ENCODE measurements around the gene IFT25. TPM values are rescaled to one million over a fixed set of nuclear protein-coding genes. Genes with fewer than 3 reads are reported as not detected.

The IFT25 gene
- total and polyA plus RNA-seq, 2 experiments from 2014 or later, result 27.4 to 69.0 TPM

- TF ChIP-seq EZH2phosphoT487 (IDR thresholded peaks at IDR 0.05; ENCODE audit: low read depth, severe bottlenecking, unreplicated experiment), result no peak
- TF ChIP-seq CTCF (IDR thresholded peaks at IDR 0.05; ENCODE audit: poor library complexity), result no peak
- no peak for TF ChIP-seq EZH2 (IDR thresholded peaks at IDR 0.05; ENCODE audit: borderline replicate concordance)
- Histone ChIP-seq H3K4me1 (ENCODE audit: insufficient read depth) (peaks cover 18% of the 10 kb centered on the region), H3K27ac (peak overlapping the region; percentile 94), H3K36me3 (replicated peaks; ENCODE audit: insufficient read depth, low read depth) (no peaks in the 10 kb centered on the region), H3K79me2 (peaks cover 48% of the 10 kb centered on the region), H3K4me3 (no peak overlapping the region), H3K9me2 (replicated peaks; ENCODE audit: insufficient read depth) (no peaks in the 10 kb centered on the region), H3K27me3 (no peaks in the 10 kb centered on the region), H3K9me3 (ENCODE audit: low read depth) (no peaks in the 10 kb centered on the region), H3K4me2 (peak overlapping the region; percentile 37), H4K20me1 (ENCODE audit: insufficient read depth, poor library complexity, severe bottlenecking) (peaks cover 3% of the 10 kb centered on the region), H2AFZ (no peak overlapping the region)
- DNase-seq (ENCODE audit: low spot score), result peak; percentile 74
- 46% methylated on average over 3 of the region's 3 CpGs for WGBS (ENCODE audit: low lambda C conversion rate, missing lambda C conversion rate)
Measured at GRCh38 chr1:53957194-53957818, 11.8 kb upstream of the IFT25 start.

GRCh38 chr1:53956308-53957168 lies 11.0 kb upstream of the IFT25 start:
- Histone ChIP-seq H3K4me3 (no peak overlapping the region), H3K9me2 (replicated peaks; ENCODE audit: insufficient read depth) (no peaks in the 10 kb centered on the region), H3K79me2 (peaks cover 55% of the 10 kb centered on the region), H4K20me1 (ENCODE audit: insufficient read depth, poor library complexity, severe bottlenecking) (peaks cover 3% of the 10 kb centered on the region), H3K4me2 (peak overlapping the region; percentile 37), H2AFZ (no peak overlapping the region), H3K36me3 (replicated peaks; ENCODE audit: insufficient read depth, low read depth) (no peaks in the 10 kb centered on the region), H3K27ac (peak overlapping the region; percentile 94), H3K4me1 (ENCODE audit: insufficient read depth) (peaks cover 18% of the 10 kb centered on the region), H3K27me3 (no peaks in the 10 kb centered on the region), H3K9me3 (ENCODE audit: low read depth) (no peaks in the 10 kb centered on the region)
- WGBS (ENCODE audit: low lambda C conversion rate, missing lambda C conversion rate), result 60% methylated on average over 3 of the region's 3 CpGs
- no peak for DNase-seq (ENCODE audit: low spot score)
- TF ChIP-seq EZH2 (IDR thresholded peaks at IDR 0.05; ENCODE audit: borderline replicate concordance), result no peak
- no peak for TF ChIP-seq CTCF (IDR thresholded peaks at IDR 0.05; ENCODE audit: poor library complexity)
- no peak for TF ChIP-seq EZH2phosphoT487 (IDR thresholded peaks at IDR 0.05; ENCODE audit: low read depth, severe bottlenecking, unreplicated experiment)

GRCh38 chr1:53954128-53954527 lies 8.6 kb upstream of the IFT25 start:
- Histone ChIP-seq H3K9me2 (replicated peaks; ENCODE audit: insufficient read depth) (no peaks in the 10 kb centered on the region), H3K4me2 (no peak overlapping the region), H3K4me3 (no peak overlapping the region), H3K27ac (no peak overlapping the region), H2AFZ (no peak overlapping the region), H3K79me2 (peaks cover 69% of the 10 kb centered on the region), H3K36me3 (replicated peaks; ENCODE audit: insufficient read depth, low read depth) (no peaks in the 10 kb centered on the region), H3K27me3 (no peaks in the 10 kb centered on the region), H4K20me1 (ENCODE audit: insufficient read depth, poor library complexity, severe bottlenecking) (peaks cover 6% of the 10 kb centered on the region), H3K4me1 (ENCODE audit: insufficient read depth) (peaks cover 21% of the 10 kb centered on the region), H3K9me3 (ENCODE audit: low read depth) (no peaks in the 10 kb centered on the region)
- no peak for DNase-seq (ENCODE audit: low spot score)
- 81% methylated on average over 2 of the region's 2 CpGs for WGBS (ENCODE audit: low lambda C conversion rate, missing lambda C conversion rate)
- no peak for TF ChIP-seq EZH2phosphoT487 (IDR thresholded peaks at IDR 0.05; ENCODE audit: low read depth, severe bottlenecking, unreplicated experiment)
- no peak for TF ChIP-seq CTCF (IDR thresholded peaks at IDR 0.05; ENCODE audit: poor library complexity)
- TF ChIP-seq EZH2 (IDR thresholded peaks at IDR 0.05; ENCODE audit: borderline replicate concordance), result no peak
